Measurements from ENCODE around the gene AJM1.
"Not testable (repeated sequence)": the region's sequence is repeated elsewhere in the genome, so short reads cannot be mapped to it uniquely, and the experiment has no call there.

AJM1 gene

DNA sequence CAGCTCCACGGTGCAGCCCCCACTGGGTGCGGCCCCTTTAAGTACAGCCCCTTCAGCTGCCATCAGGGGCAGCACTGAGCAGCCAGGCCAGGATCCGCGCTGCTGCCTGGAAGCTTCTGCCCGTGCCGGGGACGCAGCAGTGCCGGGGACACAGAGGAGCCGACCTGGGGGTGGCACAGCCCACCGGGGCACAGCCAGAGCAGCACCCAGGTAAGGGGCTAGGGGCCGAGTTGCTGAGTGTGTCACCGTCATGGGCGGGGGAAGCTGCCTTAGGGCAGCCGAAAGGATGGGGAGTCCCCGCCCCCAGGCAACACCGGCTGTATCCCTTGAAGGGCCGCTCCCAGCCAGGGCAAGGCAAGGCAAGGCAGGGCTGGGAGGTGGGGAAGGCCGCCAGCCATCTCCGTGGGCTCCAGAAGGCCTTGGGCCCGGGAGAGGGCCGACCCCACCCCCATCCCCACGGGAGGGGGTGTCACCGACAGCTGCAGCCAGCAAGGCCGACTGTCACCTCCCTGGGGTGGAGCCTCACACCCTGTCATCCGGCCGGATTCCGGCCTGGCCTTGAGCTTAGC lies at the start of gene AJM1:
Gene AJM1, plus strand, starts transcription at position 99 of the 569 bp plus-strand sequence. CDS start 1,937 bp downstream, outside the sequence.
- DNase-seq, result peak; percentile 41

DNA sequence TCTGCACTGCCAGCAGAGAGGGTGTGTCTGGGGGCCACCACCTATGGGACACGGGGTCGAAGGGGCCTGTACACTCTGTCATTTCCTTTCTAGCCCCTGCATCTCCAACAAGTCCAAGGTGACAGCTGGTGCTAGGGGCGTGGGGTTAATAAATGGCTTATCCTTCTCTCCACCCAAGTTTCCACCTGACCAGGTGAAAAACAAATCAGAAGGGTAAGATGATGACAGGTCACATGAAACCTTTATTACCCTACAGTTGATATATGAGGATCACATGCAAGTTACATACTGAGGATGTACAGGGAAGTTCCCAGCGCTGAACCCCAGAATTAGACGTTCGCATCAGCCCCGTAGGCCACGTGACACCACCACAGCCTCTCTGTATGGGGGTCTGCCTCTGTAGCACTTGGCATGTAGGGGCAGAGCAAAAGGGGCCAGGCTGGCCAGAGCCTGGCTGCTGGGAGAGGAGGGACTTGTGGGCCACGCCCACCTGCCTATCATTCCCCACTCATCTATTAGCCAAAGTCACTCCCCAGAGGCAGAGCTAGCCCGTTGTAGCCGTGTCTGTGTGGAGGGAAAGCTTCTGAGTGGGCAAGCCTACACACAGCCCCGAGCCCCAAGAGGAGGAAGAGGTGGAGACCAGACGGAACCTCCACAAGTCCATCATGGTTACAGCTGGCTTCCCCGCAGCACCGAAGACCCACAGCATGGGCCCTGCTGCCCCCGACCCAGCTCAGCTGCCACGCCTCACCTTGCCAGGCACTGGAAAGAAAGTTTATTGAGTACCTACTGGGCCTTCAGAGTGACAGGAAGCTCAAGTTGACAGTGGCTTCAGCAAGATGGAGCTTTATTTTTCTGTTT lies 49.0 kb upstream of the AJM1 start:
- DNase-seq, result no peak

DNA sequence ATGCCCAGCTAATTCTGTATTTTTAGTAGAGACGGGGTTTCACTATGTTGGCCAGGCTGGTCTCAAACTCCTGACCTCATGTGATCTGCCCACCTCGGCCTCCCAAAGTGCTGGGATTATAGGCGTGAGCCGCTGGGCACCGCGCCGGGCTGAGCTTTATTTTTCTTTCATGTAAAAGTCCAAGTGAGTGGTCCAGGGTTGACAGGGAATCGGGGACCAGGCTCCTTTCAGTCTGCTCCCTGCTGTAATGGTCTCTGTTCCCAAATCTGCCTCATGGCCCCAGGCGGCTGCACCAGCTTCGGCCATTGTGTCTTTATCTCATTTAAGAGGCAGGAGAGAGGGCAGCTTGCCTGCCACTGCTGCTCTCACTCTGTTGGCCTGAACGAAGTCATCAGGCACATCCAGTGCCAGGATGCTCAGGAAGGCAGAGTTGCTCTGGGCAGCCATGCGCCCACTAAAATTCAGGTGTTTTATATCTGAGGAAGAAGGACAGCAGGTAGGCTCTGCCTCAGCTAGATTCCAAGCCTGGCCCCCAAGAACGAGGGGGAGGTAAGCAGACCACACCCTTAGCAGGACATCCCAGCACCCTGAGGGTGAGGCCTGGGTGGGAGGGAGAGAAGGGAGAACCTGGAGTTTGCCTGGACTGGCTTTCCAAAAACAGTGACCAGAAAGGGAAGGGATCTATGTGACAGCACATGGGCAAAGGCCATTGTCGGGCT lies 47.8 kb upstream of the AJM1 start:
- no peak for DNase-seq

DNA sequence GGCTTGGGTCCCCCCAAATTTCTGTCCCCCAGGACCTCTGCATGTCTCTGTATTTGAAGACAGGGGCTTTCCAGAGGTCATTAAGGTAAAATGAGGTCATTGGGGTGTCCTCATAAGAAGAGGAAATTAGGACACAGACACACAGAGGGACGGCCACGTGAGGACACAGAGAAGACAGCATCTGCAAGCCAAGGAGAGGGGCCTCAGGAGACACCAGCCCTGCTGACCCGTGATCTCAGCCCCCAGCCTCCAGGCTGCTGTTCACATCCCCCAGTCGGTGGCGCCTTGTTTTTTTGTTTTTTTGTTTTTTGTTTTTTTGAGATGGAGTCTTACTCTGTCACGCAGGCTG lies 47.3 kb upstream of the AJM1 start:
- DNase-seq, result no peak

DNA sequence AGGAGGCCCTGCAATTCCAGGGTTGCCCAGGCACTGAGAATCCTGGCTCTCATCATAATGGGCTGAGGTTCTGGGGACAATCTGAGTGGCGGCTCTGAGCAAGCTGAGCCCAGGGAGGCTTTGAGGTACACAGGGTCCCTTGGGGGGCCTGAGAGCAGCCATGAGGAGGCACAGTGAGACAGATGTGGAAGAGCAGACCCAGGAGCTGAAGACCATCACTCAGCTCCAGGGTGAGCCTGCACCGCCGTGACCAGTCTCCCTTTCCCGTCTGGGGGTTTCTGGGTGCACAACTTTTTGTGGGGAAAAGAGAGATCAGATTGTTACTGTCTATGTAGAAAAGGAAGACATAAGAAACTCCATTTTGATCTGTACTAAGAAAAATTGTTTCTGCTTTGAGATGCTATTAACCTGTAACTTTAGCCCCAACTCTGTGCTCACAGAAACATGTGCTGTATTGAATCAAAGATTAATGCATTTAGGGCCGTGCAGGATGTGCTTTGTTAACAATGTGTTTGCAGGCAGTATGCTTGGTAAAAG lies 46.0 kb upstream of the AJM1 start, which contains the start of gene CCDC183:
Gene CCDC183, plus strand, starts transcription at position 101 of the 537 bp plus-strand sequence. Its CDS starts 60 bp downstream, at position 161.
- no peak for DNase-seq

DNA sequence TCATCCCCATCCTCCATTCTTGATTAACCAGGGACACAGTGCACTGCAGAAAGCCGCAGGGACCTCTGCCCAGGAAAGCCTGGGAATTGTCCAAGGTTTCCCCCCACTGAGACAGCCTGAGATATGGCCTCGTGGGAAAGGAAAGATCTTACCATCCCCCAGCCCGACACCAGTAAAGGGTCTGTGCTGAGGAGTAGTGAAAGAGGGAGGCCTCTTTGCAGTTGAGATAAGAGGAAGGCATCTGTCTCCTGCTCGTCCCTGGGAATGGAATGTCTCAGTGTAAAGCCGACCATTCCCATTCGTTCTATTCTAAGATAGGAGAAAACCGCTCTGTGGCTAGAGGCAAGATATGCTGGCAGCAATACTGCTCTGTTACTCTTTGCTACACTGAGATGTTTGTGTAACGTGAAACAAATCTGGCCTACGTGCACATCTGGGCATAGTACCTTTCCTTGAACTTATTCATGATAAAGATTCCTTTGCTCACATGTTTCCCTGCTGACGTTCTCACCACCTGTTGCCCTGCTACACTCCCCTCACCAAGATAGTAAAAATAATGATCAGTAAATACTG lies 45.4 kb upstream of the AJM1 start:
- not testable (repeated sequence) for DNase-seq

DNA sequence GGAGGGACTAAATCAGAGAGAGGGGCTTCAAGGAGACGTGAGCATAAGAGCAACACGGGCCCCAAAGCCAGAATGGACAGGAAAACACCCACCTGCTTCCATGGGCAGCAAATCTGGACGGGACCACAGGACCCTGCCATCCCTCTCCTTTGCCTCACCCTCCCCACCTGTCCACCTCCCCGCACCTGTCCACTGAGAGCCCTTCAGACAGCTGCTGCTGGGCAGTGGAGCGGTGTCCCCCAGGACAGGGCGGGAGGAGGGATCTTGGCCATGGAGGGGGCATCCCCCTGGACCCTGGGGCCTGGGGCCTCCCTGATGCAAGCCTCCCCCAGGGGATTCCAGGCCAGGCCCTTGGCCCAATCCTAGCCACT lies 43.6 kb upstream of the AJM1 start:
- no peak for DNase-seq

DNA sequence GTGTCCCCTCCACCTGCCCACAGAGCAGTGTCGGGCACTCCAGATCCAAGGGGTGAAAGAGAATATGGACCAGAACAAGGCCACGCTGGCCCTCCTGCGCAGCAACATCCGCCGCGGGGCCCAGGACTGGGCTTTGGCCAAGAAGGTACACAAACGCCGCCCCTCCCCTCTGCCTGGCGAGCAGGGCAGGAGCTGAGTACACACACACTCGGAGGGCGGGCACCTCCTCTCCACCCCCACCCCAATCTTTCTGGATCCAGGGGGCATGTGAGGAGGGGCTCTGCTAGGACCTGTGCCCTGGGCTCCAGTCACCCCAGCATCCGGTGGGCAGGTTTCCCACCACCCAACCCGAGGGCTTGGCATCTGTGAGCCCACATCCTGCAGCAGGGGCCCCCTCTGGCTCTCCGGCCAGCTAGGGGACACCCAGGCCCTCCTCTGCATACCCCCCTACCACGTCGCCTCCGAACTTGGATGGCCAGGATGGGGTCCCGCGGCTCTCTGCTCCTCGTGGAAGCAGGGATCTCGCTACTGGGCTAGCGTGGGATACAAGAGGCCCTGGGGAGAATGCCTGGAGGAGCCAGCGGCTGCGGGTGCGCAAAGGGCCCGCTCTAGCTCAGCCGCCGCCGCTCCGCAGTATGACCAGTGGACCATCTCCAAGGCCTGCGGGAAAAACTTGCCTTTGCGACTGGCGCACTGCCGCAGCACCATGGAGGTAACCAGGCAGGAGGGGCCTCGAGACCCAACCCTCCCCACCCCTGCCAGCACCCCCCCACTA lies 43.0 kb upstream of the AJM1 start:
- DNase-seq, result peak; percentile 57

DNA sequence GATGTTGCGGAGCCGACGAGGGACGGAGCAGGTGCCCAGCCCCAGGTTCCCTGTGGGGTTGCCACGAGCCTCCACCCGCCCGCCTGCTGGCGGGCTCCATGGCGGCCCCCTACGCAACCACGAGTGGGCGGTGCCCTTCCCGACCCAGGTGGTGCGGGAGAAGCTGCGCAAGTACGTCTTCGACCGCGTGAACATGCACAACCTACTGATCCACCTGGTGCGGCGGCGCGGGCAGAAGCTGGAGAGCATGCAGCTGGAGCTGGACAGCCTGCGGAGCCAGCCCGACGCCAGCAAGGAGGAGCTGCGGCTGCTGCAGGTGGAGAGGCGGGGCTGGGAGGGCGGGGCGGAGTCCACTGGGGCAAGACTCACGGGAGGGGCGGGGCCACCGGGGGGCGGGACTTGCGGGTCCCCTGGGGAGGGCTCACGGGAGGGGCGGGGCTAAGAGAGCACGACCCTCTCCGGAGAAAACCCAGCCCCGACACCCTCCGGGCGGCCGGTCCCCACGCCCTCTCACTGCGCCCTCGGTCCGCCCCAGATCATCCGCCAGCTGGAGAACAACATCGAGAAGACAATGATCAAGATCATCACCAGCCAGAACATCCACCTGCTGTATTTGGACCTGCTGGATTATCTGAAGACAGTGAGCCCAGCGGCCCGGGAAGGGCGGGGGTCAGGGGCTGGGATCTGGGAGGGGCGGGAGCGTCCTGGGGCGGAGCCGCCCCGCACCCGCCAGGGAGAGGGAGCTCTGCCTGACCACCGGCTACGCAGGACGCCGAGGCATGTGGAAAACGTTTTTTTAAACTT lies 42.2 kb upstream of the AJM1 start:
- DNase-seq, result peak; percentile 91

DNA sequence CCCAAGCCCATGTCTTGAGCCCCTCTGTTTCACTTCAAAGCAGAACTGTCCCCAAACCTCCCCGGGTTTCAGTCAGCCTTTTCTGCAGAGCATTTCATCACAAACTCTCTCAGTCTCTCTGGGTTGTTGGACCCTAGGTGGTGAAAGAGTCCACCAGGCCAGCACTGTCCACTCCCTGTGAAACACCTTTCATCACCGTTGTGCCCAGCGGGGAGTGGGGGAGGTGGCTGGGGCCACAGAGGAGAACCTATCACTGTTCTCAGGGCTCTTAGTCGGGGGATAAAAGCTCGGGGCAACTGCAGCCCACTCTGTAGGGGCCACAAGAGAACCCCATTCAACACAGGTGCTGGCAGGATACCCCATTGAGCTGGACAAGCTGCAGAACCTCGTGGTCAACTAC lies 40.0 kb upstream of the AJM1 start:
- DNase-seq, result no peak

DNA sequence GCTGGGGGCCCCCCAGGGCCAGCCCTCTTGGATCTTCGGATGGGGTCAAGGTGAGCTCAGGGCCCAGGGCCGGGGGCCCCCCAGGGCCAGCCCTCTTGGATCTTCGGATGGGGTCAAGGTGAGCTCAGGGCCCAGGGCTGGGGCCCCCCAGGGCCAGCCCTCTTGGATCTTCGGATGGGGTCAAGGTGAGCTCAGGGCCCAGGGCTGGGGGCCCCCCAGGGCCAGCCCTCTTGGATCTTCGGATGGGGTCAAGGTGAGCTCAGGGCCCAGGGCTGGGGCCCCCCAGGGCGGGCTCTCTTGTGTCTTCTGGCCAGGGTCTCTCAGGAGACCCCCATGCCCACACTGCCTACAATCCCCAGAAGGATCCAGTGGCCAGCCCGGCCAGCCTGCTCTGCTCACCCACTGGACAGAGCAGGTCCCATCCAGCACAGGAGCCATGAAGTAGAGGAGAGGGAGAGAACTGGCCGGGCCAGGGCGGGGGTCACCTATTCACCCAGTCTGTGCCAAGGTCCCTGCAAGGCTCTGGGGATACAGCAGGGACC lies 39.2 kb upstream of the AJM1 start:
- DNase-seq, result not testable (repeated sequence)

DNA sequence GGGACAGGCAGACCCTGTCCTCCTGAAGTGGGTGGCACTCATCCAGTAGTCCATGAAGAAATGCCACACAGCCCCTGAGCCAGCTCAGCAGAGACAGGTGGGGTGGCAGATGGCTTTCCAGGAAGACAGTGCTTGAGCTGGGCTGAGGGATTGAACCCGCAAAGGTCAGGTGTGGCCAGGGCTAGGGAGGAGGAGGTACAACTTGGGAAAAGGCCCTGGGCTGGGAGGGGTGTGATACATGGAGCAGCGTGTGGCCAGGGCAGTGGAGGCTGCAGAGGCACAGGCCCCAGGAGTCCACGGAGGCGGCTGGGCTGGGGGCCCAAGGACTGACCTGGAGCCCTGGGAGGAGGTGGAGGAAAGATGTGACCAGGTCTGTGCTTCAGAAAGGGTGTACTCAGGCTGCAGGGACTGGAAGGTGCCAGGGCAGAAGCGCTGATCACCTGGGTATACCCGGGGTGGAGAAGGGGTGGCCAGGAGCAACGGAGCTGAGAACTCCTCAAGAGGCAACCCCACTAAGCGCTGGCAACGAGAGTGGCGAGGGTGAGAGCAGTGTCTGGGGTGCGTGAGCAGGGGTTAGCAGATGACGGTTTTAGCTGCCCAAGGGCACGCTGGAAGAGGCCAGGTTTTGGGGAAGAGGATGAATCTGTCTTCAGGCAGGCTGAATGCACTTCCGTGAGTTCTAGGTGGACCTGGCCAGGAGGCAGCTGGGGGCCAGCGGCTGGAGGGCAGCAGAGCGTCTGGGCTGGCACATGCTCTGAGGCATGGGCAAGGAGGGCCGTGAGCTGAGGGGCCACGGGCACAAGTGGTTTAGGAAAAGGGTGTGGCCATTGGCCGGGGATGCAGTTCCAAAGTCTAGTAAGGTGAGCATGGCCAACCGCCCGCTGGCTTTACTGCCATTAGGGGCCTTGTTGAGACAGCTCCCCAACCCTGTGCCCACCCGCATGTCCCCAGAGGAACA lies 38.4 kb upstream of the AJM1 start:
- DNase-seq, result no peak

DNA sequence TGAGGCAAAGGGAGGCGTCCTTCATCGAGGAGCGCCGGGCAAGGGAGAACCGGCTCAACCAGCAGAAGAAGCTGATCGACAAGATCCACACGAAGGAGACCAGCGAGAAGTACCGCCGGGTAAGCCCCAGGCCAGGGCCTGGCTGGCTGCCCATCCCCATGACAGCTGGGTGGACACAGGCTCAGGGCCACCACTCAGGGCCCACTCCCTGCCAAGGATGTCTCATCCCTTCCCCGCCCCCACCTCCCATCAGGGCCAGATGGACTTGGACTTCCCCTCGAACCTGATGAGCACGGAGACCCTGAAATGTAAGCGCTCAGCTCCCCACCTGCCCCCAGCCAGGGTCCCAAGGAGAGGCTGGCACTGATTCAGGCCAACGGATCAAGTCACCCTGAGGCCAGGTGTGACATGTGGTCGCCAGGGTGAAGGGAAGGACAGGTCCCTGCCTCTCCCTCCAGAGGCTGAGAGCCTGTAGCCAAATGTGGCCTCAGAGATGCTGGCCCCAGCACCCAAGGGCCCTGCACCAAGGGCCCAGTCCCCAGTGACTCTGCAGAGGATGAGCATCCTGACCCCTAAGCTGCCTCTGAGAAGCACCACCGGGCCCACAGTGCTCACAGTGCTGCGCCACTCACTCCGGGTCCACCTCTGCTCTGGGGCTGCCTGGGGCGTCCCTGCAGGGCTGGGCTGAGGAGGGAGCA lies 37.6 kb upstream of the AJM1 start:
- DNase-seq, result no peak

DNA sequence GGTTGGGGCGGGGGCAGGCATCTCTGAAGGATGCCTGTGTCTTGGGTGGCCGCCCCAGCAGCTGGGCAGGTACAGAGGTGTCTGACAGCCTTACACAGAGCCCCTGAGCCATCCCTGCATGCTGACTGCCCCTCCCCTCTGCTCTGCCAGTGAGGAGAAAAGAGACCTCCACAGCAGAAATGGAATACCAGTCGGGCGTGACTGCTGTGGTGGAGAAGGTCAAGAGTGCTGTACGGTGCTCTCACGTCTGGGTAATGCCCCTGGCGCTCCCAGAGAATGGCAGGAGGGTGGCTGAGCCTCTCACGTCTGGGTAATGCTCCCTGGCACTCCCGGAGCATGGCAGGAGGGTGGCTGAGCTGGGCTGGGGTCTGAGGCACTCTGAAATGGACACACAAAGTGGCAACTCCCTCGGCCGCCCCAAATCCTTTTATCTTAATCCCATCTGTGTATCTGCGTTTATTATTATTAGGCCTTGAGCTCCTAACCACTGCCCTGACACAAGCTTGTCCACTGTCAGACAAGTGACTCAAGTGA lies 37.0 kb upstream of the AJM1 start:
- DNase-seq, result no peak

DNA sequence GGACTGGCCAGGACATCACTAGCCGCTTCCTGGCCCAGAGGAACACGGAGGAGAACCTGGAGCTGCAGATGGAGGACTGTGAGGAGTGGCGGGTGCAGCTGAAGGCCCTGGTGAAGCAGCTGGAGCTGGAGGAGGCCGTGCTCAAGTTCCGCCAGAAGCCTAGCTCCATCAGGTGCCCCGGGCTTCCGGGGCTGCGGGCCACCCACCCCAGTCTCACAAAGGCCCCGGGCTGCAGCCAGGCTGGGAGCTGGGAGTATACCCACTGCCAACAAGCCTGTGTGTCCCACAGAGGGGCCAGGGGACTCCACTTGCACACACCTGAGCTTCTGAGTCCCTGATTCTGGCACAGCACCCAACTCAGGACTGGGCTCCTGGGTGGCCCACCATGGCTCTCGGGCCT lies 36.2 kb upstream of the AJM1 start:
- DNase-seq, result no peak

DNA sequence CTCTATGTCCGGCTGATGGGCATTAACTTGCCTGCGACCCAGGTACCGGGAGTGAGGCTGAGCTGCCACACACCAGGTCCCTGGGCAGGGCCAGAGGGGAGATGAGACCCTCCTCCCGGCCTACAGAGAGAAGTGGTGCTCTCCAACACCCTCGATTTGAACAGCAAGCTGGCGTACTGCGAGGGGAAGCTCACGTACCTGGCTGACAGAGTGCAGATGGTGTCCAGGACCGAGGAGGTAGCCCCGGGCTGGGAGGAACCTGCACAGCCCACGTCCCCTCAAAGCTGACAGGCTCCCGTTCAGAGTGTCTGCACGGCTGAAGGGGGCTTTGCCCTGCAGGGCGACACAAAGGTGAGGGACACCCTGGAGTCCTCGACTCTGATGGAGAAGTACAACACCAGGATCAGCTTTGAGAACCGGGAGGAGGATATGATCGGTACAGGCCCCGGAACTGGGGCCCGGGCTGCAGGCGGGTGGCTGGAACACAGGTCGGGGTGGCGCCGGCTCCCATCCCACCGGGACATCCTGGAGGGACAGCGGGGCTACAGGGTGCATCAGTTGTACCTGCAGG lies 35.6 kb upstream of the AJM1 start:
- DNase-seq, result no peak

DNA sequence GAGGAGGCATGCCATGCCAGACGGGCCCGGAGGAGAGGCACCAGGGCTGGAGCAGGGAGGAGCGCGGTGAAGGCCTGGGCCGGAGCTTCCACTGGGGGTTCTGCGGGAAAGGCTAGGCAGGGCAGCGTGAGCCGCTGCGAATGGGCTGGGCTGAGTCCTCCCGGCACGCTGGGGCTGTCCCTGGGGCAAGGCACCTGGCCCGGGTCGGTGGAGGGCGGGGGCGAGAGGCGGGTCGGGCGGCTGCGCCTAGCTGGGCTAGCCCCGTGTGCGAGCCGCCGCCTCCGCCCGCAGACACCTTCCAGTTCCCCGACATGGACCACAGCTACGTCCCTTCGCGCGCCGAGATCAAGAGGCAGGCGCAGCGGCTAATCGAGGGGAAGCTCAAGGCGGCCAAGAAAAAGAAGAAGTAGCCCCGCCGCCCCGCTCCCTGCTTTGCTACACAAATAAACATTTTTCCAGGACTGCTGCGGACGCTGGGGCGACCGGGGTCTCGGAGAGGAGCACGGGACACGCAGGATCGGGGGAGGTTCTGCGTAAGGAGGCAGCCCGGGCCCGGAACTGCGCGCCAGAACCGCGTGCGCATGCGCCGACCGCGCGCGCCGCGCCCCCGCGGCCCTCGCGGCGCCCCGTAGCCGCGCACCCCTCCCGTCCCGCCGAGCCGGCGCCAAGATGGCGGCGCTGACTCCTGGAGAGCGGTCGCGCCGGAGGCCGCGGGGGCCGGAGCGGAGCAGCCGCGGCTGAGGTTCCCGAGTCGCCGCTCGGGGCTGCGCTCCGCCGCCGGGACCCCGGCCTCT lies 34.8 kb upstream of the AJM1 start, which contains the start of gene RABL6:
Gene RABL6, plus strand, starts transcription at position 668 of the 794 bp plus-strand sequence. CDS start 249 bp downstream, outside the sequence.
- DNase-seq, result peak; percentile 39

All from DMS79 (cell line).